Right lobe of liver (tissue), 6 donors: Measurements from ENCODE around the gene IARS1. TPM values are rescaled to one million over a fixed set of nuclear protein-coding genes. Genes with fewer than 3 reads are reported as not detected.

ENCODE experiments used
- ATAC-seq, 4 donors: fragments of 200-7000 bp; cut with Tn5 transposase; one replicate each; pipeline ENCODE4 v1.9.1; 2020; ENCODE audit warnings: mild to moderate bottlenecking in 4 of 4, moderate library complexity in 4 of 4
- DNase-seq, 3 donors: peaks; one replicate each; pipeline ENCODE4 v3.0.0-alpha.2; 2020
- H3K27ac ChIP-seq, 3 donors: fragments of 200-600 bp; one replicate each; pipeline ENCODE4 v1.8.0; 2022
- H3K27me3 ChIP-seq, 2 donors: fragments of 200-600 bp; one replicate each; pipeline ENCODE4 v1.8.0; 2022
- H3K36me3 ChIP-seq, 4 donors: fragments of 200-600 bp; sonication (generic) in 1 of 4; one replicate each; pipeline versions ENCODE4 v1.5.1 to v1.8.0; 2017 to 2022; ENCODE audit warnings: control low read depth in 1 of 4
- H3K4me1 ChIP-seq, 4 donors: fragments of 200-600 bp; sonication (generic) in 1 of 4; one replicate each; pipeline versions ENCODE4 v1.5.1 to v1.8.0; 2017 to 2022; ENCODE audit warnings: control low read depth in 1 of 4
- H3K4me3 ChIP-seq, 3 donors: fragments of 200-600 bp; one replicate each; pipeline ENCODE4 v1.8.0; 2022
- H3K9me3 ChIP-seq, 4 donors: fragments of 200-600 bp; sonication (generic) in 1 of 4; one replicate each; pipeline versions ENCODE4 v1.5.1 to v1.8.0; 2017 to 2022; ENCODE audit warnings: control low read depth in 1 of 4
- POLR2A ChIP-seq: fragments of 450-650 bp; IDR thresholded peaks from one replicate; pipeline ENCODE4 v1.6.1; 2017; ENCODE audit warnings: antibody characterized with exemption, mild to moderate bottlenecking
- WGBS: methylation state at CpG from one replicate; pipeline ENCODE4 v1.1.6; 2018; ENCODE audit warnings: low coverage, low lambda C conversion rate; ENCODE audit not compliant: insufficient coverage; ENCODE audit errors: missing lambda C conversion rate; 5-methylcytosine and 5-hydroxymethylcytosine counted together
- intact Hi-C, 2 donors: fragments of 100-400 bp; cut with DNase I; formaldehyde crosslinking; loops; one replicate each; pipeline versions ENCODE4 v1.11.2 to v1.14.1; 2022
- total RNA-seq, 6 experiments: library from RNA; depleted of rRNA in 2 of 6; stranded (reverse); fragments of >200 nt in 2 of 6; fragmentation: NEBNext Ultra II Directional in 3 of 6; extraction: Animal tissue kit (Norgen Biotek cat#: 25700) in 3 of 6; gene quantifications; one replicate each; pipeline versions ENCODE4 v1.1.0 to v1.2.4, GENCODE V29; 2016 to 2023
- TF ChIP-seq, protein P1 (sequence below), 4 donors: fragments of 200-600 bp in 3 of 4; fragments of 450-650 bp in 1 of 4; IDR thresholded peaks; one replicate each; pipeline versions ENCODE4 v1.5.1 to v1.8.0; 2016 to 2022; ENCODE audit warnings: antibody characterized with exemption in 4 of 4, mild to moderate bottlenecking in 2 of 4
- donor health status: DM: no; HTN: yes; CAD: no.
- donor health status: DM: no; HTN: no; CAD: no.
- donor health status: DM: no; HTN: no; CAD: no.
- donor health status: DM: no; HTN: yes; CAD: no.
- donor health status: DM: no; HTN: yes; CAD: no.

Gene IARS1
- total RNA-seq, 6 experiments from 2014 or later = 31.8 to 64.9 (median 40.6) TPM

DNA sequence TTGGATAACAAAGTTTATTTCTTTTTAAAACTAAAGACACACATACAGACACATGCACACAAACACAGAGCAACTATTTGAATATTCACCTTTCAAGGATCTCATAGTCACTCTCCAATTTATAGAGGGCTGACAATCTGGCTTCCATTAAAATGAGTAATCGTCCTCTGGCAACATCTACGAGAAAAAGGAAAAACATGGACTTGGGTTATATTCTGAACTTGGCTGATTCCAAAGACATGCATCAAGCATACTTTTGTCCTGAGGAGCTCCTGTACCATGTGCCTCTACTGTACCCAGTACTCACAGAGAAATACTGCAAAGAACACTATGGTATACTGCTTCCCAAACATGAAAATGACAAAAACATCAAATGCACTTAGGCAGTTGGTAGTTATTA is 15.4 kb downstream of the IARS1 start:
- Histone ChIP-seq H3K36me3 (peaks cover 0 to 87% (median 43%) of the 10 kb centered on the region in 4 donors), H3K27ac (no peak overlapping the region), H3K9me3 (no peaks in the 10 kb centered on the region), H3K4me1 (no peaks in the 10 kb centered on the region), H3K27me3 (no peaks in the 10 kb centered on the region), H3K4me3 (no peak overlapping the region)
- DNase-seq = no peak
- intact Hi-C loops = no loop called here
- no peak for ATAC-seq
- TF ChIP-seq POLR2A = no peak
- 100% methylated on average over 2 of the region's 2 CpGs for WGBS

DNA sequence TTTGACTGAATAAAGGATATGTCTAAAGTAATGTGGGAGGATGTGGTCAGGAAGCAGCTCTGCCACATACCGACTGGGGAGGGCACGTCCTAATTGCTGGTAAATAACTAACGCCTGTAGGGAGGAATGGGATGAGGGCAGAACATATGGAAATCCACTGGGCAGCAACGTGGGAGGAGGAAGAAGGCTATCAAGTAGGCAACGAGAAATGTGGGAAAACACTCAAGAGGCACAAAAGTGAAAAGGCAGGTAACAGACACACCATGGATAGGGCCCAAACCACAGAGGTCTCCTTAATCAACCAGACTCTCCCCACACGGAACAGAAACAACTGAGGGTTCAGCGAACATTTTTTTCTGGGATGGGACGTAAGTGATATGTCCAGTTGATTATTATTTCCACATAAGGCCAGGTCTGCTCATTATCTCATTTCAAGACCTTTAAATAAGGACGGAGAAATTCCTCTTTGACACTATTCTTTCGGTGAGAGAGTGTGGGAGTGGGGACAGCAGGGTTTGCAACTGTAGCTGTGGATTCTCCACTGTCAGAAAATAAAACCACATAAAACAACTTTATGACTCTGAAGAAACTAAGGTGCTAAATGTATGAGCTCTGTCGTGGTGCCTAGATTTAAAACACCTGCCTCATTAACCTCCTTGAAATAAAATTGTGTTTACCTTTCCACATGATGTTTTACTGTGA is 17.0 kb downstream of the IARS1 start:
- ATAC-seq (no peak), DNase-seq (no peak)
- 50% methylated on average over 10 of the region's 11 CpGs for WGBS
- intact Hi-C loops = no loop called here
- TF ChIP-seq, protein P1, sequence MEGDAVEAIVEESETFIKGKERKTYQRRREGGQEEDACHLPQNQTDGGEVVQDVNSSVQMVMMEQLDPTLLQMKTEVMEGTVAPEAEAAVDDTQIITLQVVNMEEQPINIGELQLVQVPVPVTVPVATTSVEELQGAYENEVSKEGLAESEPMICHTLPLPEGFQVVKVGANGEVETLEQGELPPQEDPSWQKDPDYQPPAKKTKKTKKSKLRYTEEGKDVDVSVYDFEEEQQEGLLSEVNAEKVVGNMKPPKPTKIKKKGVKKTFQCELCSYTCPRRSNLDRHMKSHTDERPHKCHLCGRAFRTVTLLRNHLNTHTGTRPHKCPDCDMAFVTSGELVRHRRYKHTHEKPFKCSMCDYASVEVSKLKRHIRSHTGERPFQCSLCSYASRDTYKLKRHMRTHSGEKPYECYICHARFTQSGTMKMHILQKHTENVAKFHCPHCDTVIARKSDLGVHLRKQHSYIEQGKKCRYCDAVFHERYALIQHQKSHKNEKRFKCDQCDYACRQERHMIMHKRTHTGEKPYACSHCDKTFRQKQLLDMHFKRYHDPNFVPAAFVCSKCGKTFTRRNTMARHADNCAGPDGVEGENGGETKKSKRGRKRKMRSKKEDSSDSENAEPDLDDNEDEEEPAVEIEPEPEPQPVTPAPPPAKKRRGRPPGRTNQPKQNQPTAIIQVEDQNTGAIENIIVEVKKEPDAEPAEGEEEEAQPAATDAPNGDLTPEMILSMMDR (IDR thresholded peaks at IDR 0.05) = no peak
- no peak for TF ChIP-seq POLR2A
- no peak overlapping the region for H3K27ac ChIP-seq
- H3K27me3 ChIP-seq = no peaks in the 10 kb centered on the region
- no peak overlapping the region for H3K4me3 ChIP-seq
- H3K36me3 ChIP-seq = peaks cover 5 to 86% (median 45%) of the 10 kb centered on the region in 4 donors
- H3K4me1 ChIP-seq = no peaks in the 10 kb centered on the region
- H3K9me3 ChIP-seq = no peaks in the 10 kb centered on the region

DNA sequence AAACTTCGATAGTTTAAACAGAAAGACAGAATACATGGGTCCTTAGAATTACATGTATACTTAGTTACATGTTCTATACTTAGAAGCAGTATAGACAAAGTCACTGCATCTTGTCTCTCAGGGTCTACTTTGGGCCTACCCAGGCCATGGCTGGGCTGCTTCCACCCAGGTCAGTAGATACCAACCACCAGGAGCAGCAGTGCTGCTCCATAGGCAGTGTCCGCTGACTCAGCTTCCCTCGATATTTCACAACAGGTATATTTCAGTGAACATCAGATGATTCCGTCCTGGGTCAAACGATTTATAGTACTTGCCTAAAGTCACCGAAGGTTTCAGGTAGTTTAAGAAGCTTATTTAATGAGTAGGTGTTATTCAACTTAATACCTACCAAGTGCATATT is 18.0 kb downstream of the IARS1 start:
- DNase-seq = no peak
- Histone ChIP-seq H3K27ac (no peak overlapping the region), H3K36me3 (peaks cover 12 to 86% (median 51%) of the 10 kb centered on the region in 4 donors), H3K27me3 (no peaks in the 10 kb centered on the region), H3K9me3 (no peaks in the 10 kb centered on the region), H3K4me1 (no peaks in the 10 kb centered on the region), H3K4me3 (no peak overlapping the region)
- TF ChIP-seq POLR2A = no peak
- TF ChIP-seq, protein P1 (IDR thresholded peaks at IDR 0.05) = no peak
- no peak for ATAC-seq
- intact Hi-C loops = no loop called here
- 88% methylated on average over 6 of the region's 6 CpGs for WGBS

DNA sequence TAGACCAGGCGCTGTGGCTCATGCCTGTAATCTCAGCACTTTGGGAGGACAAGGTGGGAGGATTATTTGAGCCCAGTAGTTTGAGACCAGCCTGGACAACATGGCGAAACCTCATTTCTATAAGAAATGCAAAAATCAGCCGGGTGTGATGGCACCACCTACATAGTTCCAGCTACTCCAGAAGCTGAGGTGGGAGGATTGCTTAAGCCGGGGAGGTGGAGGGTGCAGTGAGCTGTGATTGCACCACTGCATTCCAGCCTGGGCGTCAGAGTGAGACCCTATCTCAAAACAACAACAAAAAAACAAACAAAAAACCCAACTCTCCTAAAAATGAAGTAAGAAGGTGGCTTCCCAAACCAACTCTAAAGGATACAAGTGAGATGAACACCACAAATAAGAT is 23.0 kb downstream of the IARS1 start:
- no peak for TF ChIP-seq POLR2A
- TF ChIP-seq, protein P1 (IDR thresholded peaks at IDR 0.05) = no peak
- no peak for ATAC-seq
- WGBS = 93% methylated on average over 5 of the region's 5 CpGs
- DNase-seq = no peak
- Histone ChIP-seq H3K4me3 (no peak overlapping the region), H3K36me3 (peaks cover 21 to 90% (median 60%) of the 10 kb centered on the region in 4 donors), H3K9me3 (no peaks in the 10 kb centered on the region), H3K27ac (no peak overlapping the region), H3K27me3 (no peaks in the 10 kb centered on the region), H3K4me1 (no peaks in the 10 kb centered on the region)
- intact Hi-C loops = no loop called here

DNA sequence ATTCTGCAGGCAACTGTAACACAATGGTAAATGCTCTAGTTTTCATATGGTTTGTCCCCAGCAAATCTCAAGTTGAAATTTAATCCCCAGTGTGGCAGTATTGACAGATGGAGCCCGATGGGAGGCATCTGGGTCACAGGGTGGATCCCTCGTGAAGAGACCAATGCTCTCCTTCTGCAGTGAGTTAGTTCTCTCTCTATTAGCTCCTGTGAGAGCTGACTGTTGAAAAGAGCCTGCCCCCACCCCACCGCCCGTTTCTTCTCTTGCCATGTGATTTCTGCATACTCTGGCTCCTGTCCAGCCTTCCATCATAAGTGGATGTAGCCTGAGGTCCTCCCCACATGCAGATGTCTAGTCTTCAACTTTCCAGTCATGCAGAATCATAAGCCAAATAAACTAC is 27.0 kb downstream of the IARS1 start:
- intact Hi-C loops = no loop called here
- Histone ChIP-seq H3K36me3 (peaks cover 16 to 98% (median 64%) of the 10 kb centered on the region in 4 donors), H3K4me3 (no peak overlapping the region), H3K4me1 (no peaks in the 10 kb centered on the region), H3K27ac (no peak overlapping the region), H3K9me3 (no peaks in the 10 kb centered on the region), H3K27me3 (no peaks in the 10 kb centered on the region)
- no peak for ATAC-seq
- no peak for DNase-seq
- whole genome bisulfite sequencing = 33% methylated on average over 1 of the region's 4 CpGs
- no peak for TF ChIP-seq POLR2A
- TF ChIP-seq, protein P1 (IDR thresholded peaks at IDR 0.05) = no peak
